H1 (cell line): ENCODE data around the gene PRKAB2. TPM values are rescaled to one million over a fixed set of nuclear protein-coding genes. Genes with fewer than 3 reads are reported as not detected.

ENCODE experiments used
- CTCF ChIA-PET: fragments of 300-600 bp; sonication (Branson Sonifier 250); formaldehyde crosslinking; loops from one replicate; lab custom pipeline; 2021; ENCODE audit not compliant: partially characterized antibody; lab: Charles Lee
- POLR2A ChIA-PET: fragments of 300-600 bp; sonication (Branson Sonifier 250); formaldehyde crosslinking; loops from one replicate; lab custom pipeline; 2021; ENCODE audit warnings: inconsistent platforms; ENCODE audit not compliant: partially characterized antibody; lab: Charles Lee
- DNase-seq, 2 experiments: peaks; one replicate each; pipeline versions ENCODE4 v3.0.0 to v3.0.0-alpha.2; 2010 to 2022; ENCODE audit warnings: low spot score in 2 of 2, low read depth in 1 of 2, mixed read lengths in 1 of 2
- FAIRE-seq: peaks from 2 replicates; lab custom pipeline; 2011; peaks lifted over from hg19 to GRCh38; lab: Jason Lieb, UNC
- H2AFZ ChIP-seq: 2 replicates; pipeline ENCODE4 v1.8.1; 2012; ENCODE audit warnings: low read length, inconsistent platforms
- H2AK5ac ChIP-seq: 2 replicates; pipeline ENCODE4 v1.6.1; 2013; ENCODE audit warnings: low read depth, low read length
- H2BK120ac ChIP-seq: replicated peaks from 2 replicates; pipeline ENCODE3; 2013; ENCODE audit warnings: low read depth, low read length, inconsistent platforms
- H2BK12ac ChIP-seq: 2 replicates; pipeline ENCODE4 v1.6.1; 2013; ENCODE audit warnings: low read depth, low read length
- H2BK15ac ChIP-seq: 2 replicates; pipeline ENCODE4 v1.6.1; 2013; ENCODE audit warnings: low read length
- H2BK20ac ChIP-seq: 2 replicates; pipeline ENCODE4 v1.6.1; 2013; ENCODE audit warnings: low read length
- H2BK5ac ChIP-seq: 2 replicates; pipeline ENCODE4 v1.6.1; 2013; ENCODE audit warnings: low read depth, low read length
- H3K14ac ChIP-seq: 2 replicates; pipeline ENCODE4 v1.6.1; 2013; ENCODE audit warnings: inconsistent platforms; ENCODE audit not compliant: insufficient read length
- H3K18ac ChIP-seq: 2 replicates; pipeline ENCODE4 v1.6.1; 2013; ENCODE audit warnings: low read length; ENCODE audit errors: extremely low read depth
- H3K23ac ChIP-seq: 2 replicates; pipeline ENCODE4 v1.6.1; 2013; ENCODE audit warnings: inconsistent platforms; ENCODE audit not compliant: insufficient read length
- H3K23me2 ChIP-seq: 2 replicates; pipeline ENCODE4 v1.6.1; 2013; ENCODE audit warnings: low read depth, low read length
- H3K27ac ChIP-seq: 2 replicates; pipeline ENCODE4 v1.6.1; 2011; ENCODE audit warnings: low read depth, low read length, inconsistent platforms
- H3K27me3 ChIP-seq, 4 experiments: replicated peaks in 1 of 4; 1 replicate in 1 of 4; 2 replicates in 3 of 4; pipeline versions ENCODE4 v1.6.1 to v1.8.1; 2011 to 2013; ENCODE audit warnings: low read length in 3 of 4, mild to moderate bottlenecking in 3 of 4, inconsistent platforms in 2 of 4, mixed read lengths in 2 of 4, moderate library complexity in 1 of 4; ENCODE audit not compliant: control insufficient read depth in 3 of 4, insufficient read depth in 3 of 4; ENCODE audit errors: extremely low read depth in 1 of 4
- H3K36me3 ChIP-seq, 4 experiments: 2 replicates each; pipeline versions ENCODE4 v1.6.1 to v1.8.1; 2011 to 2013; ENCODE audit warnings: mild to moderate bottlenecking in 4 of 4, low read length in 3 of 4, moderate library complexity in 2 of 4, control low read depth in 1 of 4, inconsistent platforms in 1 of 4; ENCODE audit not compliant: insufficient read depth in 4 of 4, control insufficient read depth in 2 of 4
- H3K4ac ChIP-seq: replicated peaks from 2 replicates; pipeline ENCODE3; 2013; ENCODE audit warnings: low read length, low read depth, mixed read lengths, inconsistent platforms; ENCODE audit not compliant: insufficient read length
- H3K4me1 ChIP-seq, 4 experiments: replicated peaks in 1 of 4; 1 replicate in 1 of 4; 2 replicates in 3 of 4; pipeline versions ENCODE4 v1.6.1 to v1.8.1; 2011 to 2013; ENCODE audit warnings: low read length in 3 of 4, inconsistent platforms in 2 of 4, mixed read lengths in 1 of 4; ENCODE audit not compliant: insufficient read depth in 4 of 4, control insufficient read depth in 3 of 4
- H3K4me2 ChIP-seq, 2 experiments: 2 replicates each; pipeline versions ENCODE4 v1.6.1 to v1.8.1; 2011 to 2013; ENCODE audit warnings: low read depth in 2 of 2, low read length in 2 of 2, control low read depth in 1 of 2, inconsistent platforms in 1 of 2, mild to moderate bottlenecking in 1 of 2; ENCODE audit not compliant: insufficient read depth in 1 of 2
- H3K4me3 ChIP-seq, 4 experiments: fragments of 200-600, 300-600 bp in 1 of 4; sonication (generic), shearing (Covaris generic), sonication (Bioruptor Twin) in 1 of 4; 2 replicates each; pipeline versions ENCODE4 v1.5.1 to v1.8.1; 2011 to 2016; ENCODE audit warnings: low read length in 4 of 4, low read depth in 3 of 4, control low read depth in 2 of 4, inconsistent platforms in 2 of 4, mild to moderate bottlenecking in 2 of 4, mixed read lengths in 1 of 4, moderate library complexity in 1 of 4; ENCODE audit not compliant: insufficient read depth in 2 of 4; ENCODE audit errors: extremely low read depth in 1 of 4
- H3K56ac ChIP-seq: replicated peaks from 2 replicates; pipeline ENCODE3; 2013; ENCODE audit warnings: low read depth, mild to moderate bottlenecking, mixed read lengths, low read length, inconsistent platforms; ENCODE audit not compliant: insufficient read length
- H3K79me1 ChIP-seq: 2 replicates; pipeline ENCODE4 v1.6.1; 2013; ENCODE audit warnings: low read depth, low read length, control low read depth
- H3K79me2 ChIP-seq, 2 experiments: 2 replicates each; pipeline versions ENCODE4 v1.6.1 to v1.8.1; 2012 to 2013; ENCODE audit warnings: low read length in 2 of 2, mild to moderate bottlenecking in 2 of 2, inconsistent platforms in 1 of 2; ENCODE audit not compliant: insufficient read depth in 2 of 2, control insufficient read depth in 1 of 2
- H3K9ac ChIP-seq, 4 experiments: replicated peaks in 1 of 4; 1 replicate in 1 of 4; 2 replicates in 3 of 4; pipeline versions ENCODE4 v1.6.1 to v1.8.1; 2011 to 2013; ENCODE audit warnings: low read depth in 3 of 4, low read length in 3 of 4, control low read depth in 2 of 4, mild to moderate bottlenecking in 2 of 4, moderate library complexity in 2 of 4, inconsistent platforms in 1 of 4; ENCODE audit errors: extremely low read depth in 1 of 4
- H3K9me3 ChIP-seq, 2 experiments: 2 replicates each; pipeline versions ENCODE4 v1.6.1 to v1.8.1; 2012 to 2013; ENCODE audit warnings: mild to moderate bottlenecking in 2 of 2, moderate library complexity in 2 of 2, control low read depth in 1 of 2, inconsistent platforms in 1 of 2, low read depth in 1 of 2, low read length in 1 of 2, mixed read lengths in 1 of 2; ENCODE audit not compliant: insufficient read depth in 2 of 2
- H4K20me1 ChIP-seq, 2 experiments: replicated peaks in 1 of 2; 2 replicates each; pipeline versions ENCODE3 to v1.8.1; 2011 to 2013; ENCODE audit warnings: inconsistent platforms in 2 of 2, low read length in 2 of 2, mild to moderate bottlenecking in 1 of 2; ENCODE audit not compliant: insufficient read depth in 2 of 2, control insufficient read depth in 1 of 2
- H4K5ac ChIP-seq: 2 replicates; pipeline ENCODE4 v1.6.1; 2013; ENCODE audit warnings: low read length, low read depth, mixed read lengths, inconsistent platforms; ENCODE audit not compliant: insufficient read length
- H4K8ac ChIP-seq: 2 replicates; pipeline ENCODE4 v1.8.0; 2013; ENCODE audit warnings: mild to moderate bottlenecking, moderate library complexity, low read length, inconsistent platforms; ENCODE audit not compliant: insufficient read depth; ENCODE audit errors: extremely low read depth
- H4K91ac ChIP-seq: replicated peaks from 2 replicates; pipeline ENCODE3; 2013; ENCODE audit warnings: low read length, mixed read lengths, inconsistent platforms; ENCODE audit not compliant: insufficient read length
- BACH1 ChIP-seq: IDR thresholded peaks from 2 replicates; pipeline ENCODE4 v1.6.1; 2012; ENCODE audit warnings: low read length, improper control_type of control experiment
- CEBPB ChIP-seq: IDR thresholded peaks from 2 replicates; pipeline ENCODE4 v1.6.1; 2012; ENCODE audit warnings: low read depth, low read length
- CHD2 ChIP-seq: IDR thresholded peaks from 2 replicates; pipeline ENCODE4 v1.6.1; 2012; ENCODE audit warnings: low read length, improper control_type of control experiment
- EZH2 ChIP-seq: fragments of 200-600 bp; sonication (generic); IDR thresholded peaks from 2 replicates; pipeline ENCODE4 v1.7.1; 2012; ENCODE audit warnings: low read depth, mild to moderate bottlenecking, moderate library complexity, low read length, inconsistent platforms; ENCODE audit not compliant: severe bottlenecking
- JUN ChIP-seq: IDR thresholded peaks from 2 replicates; pipeline ENCODE4 v1.6.1; 2011; ENCODE audit warnings: low read depth, mild to moderate bottlenecking, improper control_type of control experiment, low read length
- PHF8 ChIP-seq: fragments of 200-600 bp; sonication (generic); conservative IDR thresholded peaks from 2 replicates; pipeline ENCODE4 v1.7.1; 2012; ENCODE audit warnings: low read depth, mild to moderate bottlenecking, inconsistent platforms, low read length, moderate library complexity
- RNF2 ChIP-seq: fragments of 200-900, 300-1000 bp; sonication (generic); IDR thresholded peaks from 2 replicates; pipeline ENCODE4 v1.7.1; 2016; ENCODE audit warnings: borderline replicate concordance, low read depth, mild to moderate bottlenecking, antibody characterized with exemption, low read length; ENCODE audit not compliant: poor library complexity, severe bottlenecking; ENCODE audit errors: missing control alignments
- SP2 ChIP-seq: IDR thresholded peaks from 2 replicates; pipeline ENCODE4 v1.6.1; 2012; ENCODE audit warnings: mild to moderate bottlenecking, low read length, inconsistent platforms
- SP4 ChIP-seq: IDR thresholded peaks from 2 replicates; pipeline ENCODE4 v1.6.1; 2012; ENCODE audit warnings: low read length, inconsistent platforms
- TEAD4 ChIP-seq: IDR thresholded peaks from 2 replicates; pipeline ENCODE4 v1.6.1; 2012; ENCODE audit warnings: low read depth, low read length, inconsistent platforms, mixed read lengths
- WGBS, 2 experiments: shearing (Covaris generic) in 1 of 2; methylation state at CpG; one replicate each; pipeline versions ENCODE4 v1.1.6 to v1.1.7; 2013 to 2015; ENCODE audit warnings: low lambda C conversion rate in 2 of 2, mixed read lengths in 2 of 2, inconsistent platforms in 1 of 2, low coverage in 1 of 2, missing lambda C conversion rate in 1 of 2; ENCODE audit not compliant: insufficient replicate concordance in 2 of 2, insufficient coverage in 1 of 2, insufficient read length in 1 of 2; ENCODE audit errors: extremely low coverage in 1 of 2, missing lambda C conversion rate in 1 of 2; 5-methylcytosine and 5-hydroxymethylcytosine counted together
- polyA plus RNA-seq, 7 experiments: library from polyadenylated mRNA; depleted of rRNA in 3 of 7; stranded (reverse) in 5 of 7; unstranded in 2 of 7; fragments of >200 nt in 5 of 7; fragments of 200-250 nt in 2 of 7; gene quantifications; 1 replicate in 5 of 7; 2 replicates in 1 of 7; 4 replicates in 1 of 7; pipeline versions ENCODE4 v1.2.1 to v1.2.3, GENCODE V29; 2011 to 2013; ENCODE audit warnings: missing spikeins in 2 of 7, mixed read lengths in 2 of 7
- total RNA-seq: library from RNA; stranded (reverse); fragmentation: NEBNext Ultra II Directional; extraction: Animal tissue kit (Norgen Biotek cat#: 25700); gene quantifications from 2 replicates; pipeline ENCODE4 v1.2.1, GENCODE V29; 2021

The PRKAB2 gene
- total and polyA plus RNA-seq, 2 of the 8 experiments (the other 6 are each of a cell fraction or from before 2014, with no cell fraction given): 15.0 to 18.9 TPM

DNA sequence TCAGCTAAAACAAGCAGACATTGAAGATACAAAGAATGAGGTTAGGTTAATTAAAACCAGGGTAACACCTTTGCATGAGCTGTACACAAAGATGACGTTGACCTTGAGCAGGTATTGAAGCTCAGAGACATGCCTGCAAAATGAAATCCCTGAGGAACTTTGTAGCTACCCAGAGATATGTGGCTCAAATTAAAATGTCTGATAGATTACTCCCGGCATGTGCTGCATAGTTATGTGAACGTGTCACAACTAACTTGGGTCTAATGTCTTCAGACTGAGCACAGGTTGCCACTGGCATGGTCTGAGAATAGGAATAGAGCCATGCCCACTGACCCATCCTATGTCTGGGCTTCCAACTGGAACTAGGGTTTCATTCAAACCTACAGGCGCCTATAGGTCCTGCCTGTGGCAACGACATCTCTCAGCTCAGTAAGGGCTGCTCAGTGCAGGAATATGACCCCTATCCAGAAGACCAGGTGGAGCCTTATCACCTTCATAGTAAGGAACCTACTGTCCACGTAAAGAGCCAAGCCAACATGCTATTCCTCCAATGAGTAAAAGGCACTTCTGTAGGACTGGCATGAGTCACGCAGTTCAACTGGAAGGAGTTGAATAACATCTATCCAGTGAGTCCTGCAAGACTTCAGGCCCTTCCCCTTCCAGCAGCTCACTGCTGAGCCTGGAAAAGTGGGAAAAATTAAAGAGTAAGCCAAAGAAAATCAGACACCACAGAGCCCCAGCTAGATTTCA, 60.7 kb downstream of the PRKAB2 start:
- FAIRE-seq (no peak), DNase-seq (no peak)
- H4K20me1 ChIP-seq: no peaks in the 10 kb centered on the region
- H4K8ac ChIP-seq: no peak overlapping the region
- no peaks in the 10 kb centered on the region for H3K4me1 ChIP-seq
- H3K4ac ChIP-seq: no peak overlapping the region
- no peaks in the 10 kb centered on the region for H3K9me3 ChIP-seq
- H4K5ac ChIP-seq: no peak overlapping the region
- no peaks in the 10 kb centered on the region for H3K79me1 ChIP-seq
- no peak overlapping the region for H3K4me2 ChIP-seq
- no peak overlapping the region for H3K56ac ChIP-seq
- H3K23me2 ChIP-seq: no peaks in the 10 kb centered on the region
- CTCF ChIA-PET: interaction anchor here (2.2 kb wide), 1 partner anchor 12 kb away, joined by 7 read pairs; no protein-coding TSS in a partner anchor
- no peaks in the 10 kb centered on the region for H3K27me3 ChIP-seq
- no peak overlapping the region for H3K9ac ChIP-seq
- H2AK5ac ChIP-seq: no peak overlapping the region
- no peak overlapping the region for H4K91ac ChIP-seq
- no peak overlapping the region for H3K14ac ChIP-seq
- no peaks in the 10 kb centered on the region for H3K79me2 ChIP-seq
- no peak overlapping the region for H2AFZ ChIP-seq
- no peak overlapping the region for H3K27ac ChIP-seq
- H2BK120ac ChIP-seq: no peak overlapping the region
- H2BK15ac ChIP-seq: no peak overlapping the region
- no peak overlapping the region for H2BK12ac ChIP-seq
- no peak overlapping the region for H3K18ac ChIP-seq
- no peak overlapping the region for H3K23ac ChIP-seq
- H3K36me3 ChIP-seq: no peaks in the 10 kb centered on the region
- H2BK20ac ChIP-seq: no peak overlapping the region
- H2BK5ac ChIP-seq: no peak overlapping the region
- 86% methylated on average over 7 of the region's 7 CpGs; no CpG with 5 or more reads in 1 of the 2 experiments for WGBS, 2 experiments
- no peak overlapping the region for H3K4me3 ChIP-seq
- POLR2A ChIA-PET: interaction anchor here (1.0 to 4.0 kb wide), 3 partner anchors 27 to 132 kb away, joined by 3 to 19 read pairs (median 3); no protein-coding TSS in a partner anchor
- TF ChIP-seq PHF8 (no peak), TEAD4 (no peak), EZH2 (no peak), BACH1 (no peak), RNF2 (no peak), SP2 (no peak), JUN (no peak), CHD2 (no peak), SP4 (no peak), CEBPB (no peak)
